ENCODE results near the gene DNPH1. TPM values are rescaled to one million over a fixed set of nuclear protein-coding genes. Genes with fewer than 3 reads are reported as not detected.

Gene DNPH1
- total and polyA plus RNA-seq, 9 of the 15 experiments (the other 6 are each of a cell fraction or from before 2014, with no cell fraction given): 7.3 to 300 (median 68.7) TPM

DNA sequence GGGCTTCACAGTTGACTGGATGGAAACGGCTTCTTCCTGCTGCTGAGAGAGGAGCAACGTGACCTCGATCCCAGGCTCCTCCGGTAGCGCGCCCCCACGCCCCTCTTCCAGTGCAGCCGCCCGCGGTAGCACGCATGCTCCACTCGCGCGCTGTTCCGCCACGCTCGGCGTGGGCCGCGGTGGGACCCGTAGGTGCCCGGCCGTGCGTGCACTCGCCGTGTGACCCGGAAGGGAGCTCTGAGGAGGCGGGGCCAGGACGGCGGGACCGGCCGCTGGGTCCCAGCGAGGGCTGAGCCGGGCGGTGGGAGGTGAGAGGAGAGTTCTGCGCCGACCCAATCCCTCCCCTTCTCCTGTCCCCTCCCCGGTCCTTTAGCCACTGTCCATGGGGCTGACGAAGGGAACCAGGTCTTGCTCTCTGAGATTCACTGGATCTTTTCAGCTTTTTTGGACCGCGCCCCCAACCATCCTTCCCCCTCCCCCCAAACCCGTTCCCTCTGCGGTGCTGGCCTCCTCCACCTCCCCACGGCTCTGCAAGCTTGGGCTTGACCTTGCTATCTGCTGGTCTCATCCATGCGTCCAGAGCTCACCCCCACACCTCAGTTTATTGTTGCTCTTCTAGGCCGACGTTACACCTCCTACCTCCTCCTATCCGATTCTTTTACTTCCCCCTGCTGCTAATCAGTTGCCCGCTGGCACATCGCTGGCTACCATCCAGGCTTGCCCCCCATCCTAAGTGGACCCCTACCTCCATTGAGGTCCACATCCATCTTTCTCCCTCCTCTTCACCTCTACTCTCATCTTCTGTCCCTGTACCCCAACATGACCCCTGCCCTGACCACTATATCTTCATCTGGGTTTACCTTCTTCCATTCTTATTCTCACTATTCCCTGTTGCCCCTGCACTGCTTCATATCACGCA lies 47.1 kb downstream of the DNPH1 start, which contains the start of gene CUL9 (continued):
- TF ChIP-seq, protein P1, sequence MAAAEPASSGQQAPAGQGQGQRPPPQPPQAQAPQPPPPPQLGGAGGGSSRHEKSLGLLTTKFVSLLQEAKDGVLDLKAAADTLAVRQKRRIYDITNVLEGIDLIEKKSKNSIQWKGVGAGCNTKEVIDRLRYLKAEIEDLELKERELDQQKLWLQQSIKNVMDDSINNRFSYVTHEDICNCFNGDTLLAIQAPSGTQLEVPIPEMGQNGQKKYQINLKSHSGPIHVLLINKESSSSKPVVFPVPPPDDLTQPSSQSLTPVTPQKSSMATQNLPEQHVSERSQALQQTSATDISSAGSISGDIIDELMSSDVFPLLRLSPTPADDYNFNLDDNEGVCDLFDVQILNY (CRISPR knock-in tag; IDR thresholded peaks at IDR 0.05): peak; percentile 96
- TF ChIP-seq FOSL1 (tag; conservative IDR thresholded peaks at IDR 0.05) (no peak), SRSF3 (IDR thresholded peaks at IDR 0.05; ENCODE audit: insufficient read depth, low read length) (no peak), ZBED1 (IDR thresholded peaks at IDR 0.05) (no peak), TAF9B (IDR thresholded peaks at IDR 0.05; ENCODE audit: partially characterized antibody) (peak; percentile 46), ZNF165 (CRISPR knock-in tag; IDR thresholded peaks at IDR 0.05; ENCODE audit: borderline replicate concordance) (no peak), POLR2A (conservative IDR thresholded peaks at IDR 0.05) (peak; percentile 83), MITF (IDR thresholded peaks at IDR 0.05) (0 out of 2 replicates have a peak, but pooled peaks have one; percentile 73), FOXM1 (IDR thresholded peaks at IDR 0.05; ENCODE audit: low read depth) (no peak; the same call in 1 of the 2 replicates), FOXM1 (CRISPR knock-in tag; IDR thresholded peaks at IDR 0.05; ENCODE audit: low read depth) (no peak), NR2C2 (CRISPR knock-in tag; IDR thresholded peaks at IDR 0.05) (peak; percentile 95), NR2C2 (tag; IDR thresholded peaks at IDR 0.05) (peak; percentile 99), ZMIZ1 (IDR thresholded peaks at IDR 0.05; ENCODE audit: low read depth in 2 of 2, low read length in 2 of 2) (no peak; a peak in 1 of 4 replicates), ZNF780A (CRISPR knock-in tag; IDR thresholded peaks at IDR 0.05) (no peak), RBFOX2 (IDR thresholded peaks at IDR 0.05; ENCODE audit: low read depth, low read length) (peak; percentile 95), MYBL2 (IDR thresholded peaks at IDR 0.05; ENCODE audit: low read depth) (no peak), MYBL2 (CRISPR knock-in tag; IDR thresholded peaks at IDR 0.05; ENCODE audit: borderline replicate concordance) (no peak), NCOA1 (IDR thresholded peaks at IDR 0.05; ENCODE audit: low read depth) (peak; percentile 15; the same call in 1 of the 2 replicates), SMAD2 (IDR thresholded peaks at IDR 0.05; ENCODE audit: low read depth, low read length) (no peak)
- TF ChIP-seq, protein P2, sequence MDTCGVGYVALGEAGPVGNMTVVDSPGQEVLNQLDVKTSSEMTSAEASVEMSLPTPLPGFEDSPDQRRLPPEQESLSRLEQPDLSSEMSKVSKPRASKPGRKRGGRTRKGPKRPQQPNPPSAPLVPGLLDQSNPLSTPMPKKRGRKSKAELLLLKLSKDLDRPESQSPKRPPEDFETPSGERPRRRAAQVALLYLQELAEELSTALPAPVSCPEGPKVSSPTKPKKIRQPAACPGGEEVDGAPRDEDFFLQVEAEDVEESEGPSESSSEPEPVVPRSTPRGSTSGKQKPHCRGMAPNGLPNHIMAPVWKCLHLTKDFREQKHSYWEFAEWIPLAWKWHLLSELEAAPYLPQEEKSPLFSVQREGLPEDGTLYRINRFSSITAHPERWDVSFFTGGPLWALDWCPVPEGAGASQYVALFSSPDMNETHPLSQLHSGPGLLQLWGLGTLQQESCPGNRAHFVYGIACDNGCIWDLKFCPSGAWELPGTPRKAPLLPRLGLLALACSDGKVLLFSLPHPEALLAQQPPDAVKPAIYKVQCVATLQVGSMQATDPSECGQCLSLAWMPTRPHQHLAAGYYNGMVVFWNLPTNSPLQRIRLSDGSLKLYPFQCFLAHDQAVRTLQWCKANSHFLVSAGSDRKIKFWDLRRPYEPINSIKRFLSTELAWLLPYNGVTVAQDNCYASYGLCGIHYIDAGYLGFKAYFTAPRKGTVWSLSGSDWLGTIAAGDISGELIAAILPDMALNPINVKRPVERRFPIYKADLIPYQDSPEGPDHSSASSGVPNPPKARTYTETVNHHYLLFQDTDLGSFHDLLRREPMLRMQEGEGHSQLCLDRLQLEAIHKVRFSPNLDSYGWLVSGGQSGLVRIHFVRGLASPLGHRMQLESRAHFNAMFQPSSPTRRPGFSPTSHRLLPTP (IDR thresholded peaks at IDR 0.05; ENCODE audit: borderline replicate concordance, extremely low read depth, insufficient read length): no peak
